ENCODE results near the gene UNC13D.
"Not testable (repeated sequence)": the region's sequence is repeated elsewhere in the genome, so short reads cannot be mapped to it uniquely, and the experiment has no call there.

Gene UNC13D

GRCh38 chr17:75853433-75853832, 9.2 kb upstream of the UNC13D start:
- TF ChIP-seq ZC3H10 (CRISPR knock-in tag; IDR thresholded peaks at IDR 0.05) (no peak), BACH2 (CRISPR knock-in tag; IDR thresholded peaks at IDR 0.05; ENCODE audit: borderline replicate concordance) (no peak), ZFP30 (CRISPR knock-in tag; IDR thresholded peaks at IDR 0.05) (no peak), TSHZ2 (CRISPR knock-in tag; IDR thresholded peaks at IDR 0.05) (no peak), PATZ1 (CRISPR knock-in tag; IDR thresholded peaks at IDR 0.05; ENCODE audit: borderline replicate concordance) (0 out of 2 replicates have a peak, but pooled peaks have one; percentile 3)
- ATAC-seq: no peak

GRCh38 chr17:75851693-75851991, 7.4 kb upstream of the UNC13D start:
- not testable (repeated sequence) for ATAC-seq

- TF ChIP-seq ZNF565 (CRISPR knock-in tag; conservative IDR thresholded peaks at IDR 0.05; ENCODE audit: low read depth) (no peak), TCF4 (CRISPR knock-in tag; IDR thresholded peaks at IDR 0.05; ENCODE audit: borderline replicate concordance) (no peak), TSHZ2 (CRISPR knock-in tag; IDR thresholded peaks at IDR 0.05) (no peak), ZFP3 (CRISPR knock-in tag; IDR thresholded peaks at IDR 0.05) (no peak), ZNF8 (CRISPR knock-in tag; IDR thresholded peaks at IDR 0.05) (no peak), ZC3H10 (CRISPR knock-in tag; IDR thresholded peaks at IDR 0.05) (no peak), CSRNP3 (CRISPR knock-in tag; IDR thresholded peaks at IDR 0.05) (no peak), TOX (CRISPR knock-in tag; IDR thresholded peaks at IDR 0.05; ENCODE audit: borderline replicate concordance) (no peak), ESRRG (CRISPR knock-in tag; IDR thresholded peaks at IDR 0.05) (no peak), CREB5 (CRISPR knock-in tag; IDR thresholded peaks at IDR 0.05; ENCODE audit: low read depth) (no peak), PPARA (CRISPR knock-in tag; IDR thresholded peaks at IDR 0.05; ENCODE audit: borderline replicate concordance) (no peak), BACH2 (CRISPR knock-in tag; IDR thresholded peaks at IDR 0.05; ENCODE audit: borderline replicate concordance) (no peak), ARNTL (CRISPR knock-in tag; IDR thresholded peaks at IDR 0.05; ENCODE audit: borderline replicate concordance, low read depth) (no peak), ISL1 (CRISPR knock-in tag; IDR thresholded peaks at IDR 0.05) (no peak), GLIS3 (CRISPR knock-in tag; IDR thresholded peaks at IDR 0.05) (no peak), SNAI2 (CRISPR knock-in tag; IDR thresholded peaks at IDR 0.05) (no peak), ZNF70 (CRISPR knock-in tag; IDR thresholded peaks at IDR 0.05) (no peak)
- ATAC-seq: no peak
Observed at GRCh38 chr17:75850928-75851692, 6.9 kb upstream of the UNC13D start.

Measured in SK-N-SH treated with all-trans-retinoic acid at 6 μM for 48 hours (cell line).